Trophoblast cell (in vitro differentiated cells and primary cell): ENCODE measurements around the gene DNAJC24.

Experiments used
- DNase-seq, 2 donors: peaks; one replicate each; pipeline ENCODE4 v3.0.0-alpha.2; 2016
- H2AFZ ChIP-seq: 2 replicates; pipeline ENCODE4 v1.6.1; 2013; ENCODE audit warnings: low read length, moderate library complexity, mild to moderate bottlenecking; ENCODE audit not compliant: insufficient read depth, poor library complexity
- H2AK5ac ChIP-seq: 2 replicates; pipeline ENCODE4 v1.6.1; 2013; ENCODE audit warnings: mild to moderate bottlenecking, low read length
- H2BK120ac ChIP-seq: 2 replicates; pipeline ENCODE4 v1.6.1; 2013; ENCODE audit warnings: low read length, mild to moderate bottlenecking, moderate library complexity; ENCODE audit not compliant: insufficient read depth, poor library complexity
- H2BK12ac ChIP-seq: 2 replicates; pipeline ENCODE4 v1.6.1; 2013; ENCODE audit warnings: mild to moderate bottlenecking, low read length, moderate library complexity
- H2BK5ac ChIP-seq: 2 replicates; pipeline ENCODE4 v1.6.1; 2013; ENCODE audit warnings: low read length, low read depth, moderate library complexity, mild to moderate bottlenecking; ENCODE audit not compliant: poor library complexity
- H3K14ac ChIP-seq: 2 replicates; pipeline ENCODE4 v1.6.1; 2013; ENCODE audit warnings: mild to moderate bottlenecking, low read length
- H3K18ac ChIP-seq: 2 replicates; pipeline ENCODE4 v1.6.1; 2013; ENCODE audit warnings: mild to moderate bottlenecking, low read length
- H3K23ac ChIP-seq: 2 replicates; pipeline ENCODE4 v1.6.1; 2013; ENCODE audit warnings: low read length
- H3K27ac ChIP-seq: 2 replicates; pipeline ENCODE4 v1.5.1; 2013; ENCODE audit warnings: low read depth, mild to moderate bottlenecking, inconsistent platforms, low read length, moderate library complexity
- H3K27me3 ChIP-seq: 2 replicates; pipeline ENCODE4 v1.6.1; 2013; ENCODE audit warnings: inconsistent platforms, mild to moderate bottlenecking, low read length, moderate library complexity; ENCODE audit not compliant: insufficient read depth
- H3K36me3 ChIP-seq, 2 experiments: 1 replicate in 1 of 2; 2 replicates in 1 of 2; pipeline ENCODE4 v1.6.1; 2013; ENCODE audit warnings: low read length in 2 of 2, mild to moderate bottlenecking in 2 of 2, moderate library complexity in 1 of 2; ENCODE audit not compliant: insufficient read depth in 2 of 2, control insufficient read depth in 1 of 2
- H3K4ac ChIP-seq: 2 replicates; pipeline ENCODE4 v1.6.1; 2013; ENCODE audit warnings: low read depth, mild to moderate bottlenecking, low read length, moderate library complexity
- H3K4me1 ChIP-seq, 2 experiments: 1 replicate in 1 of 2; 2 replicates in 1 of 2; pipeline ENCODE4 v1.6.1; 2013; ENCODE audit warnings: low read length in 2 of 2, mild to moderate bottlenecking in 2 of 2, moderate library complexity in 1 of 2; ENCODE audit not compliant: insufficient read depth in 2 of 2, control insufficient read depth in 1 of 2
- H3K4me2 ChIP-seq: 2 replicates; pipeline ENCODE4 v1.6.1; 2013; ENCODE audit warnings: inconsistent platforms, mild to moderate bottlenecking, low read length, moderate library complexity
- H3K4me3 ChIP-seq: 2 replicates; pipeline ENCODE4 v1.5.1; 2013; ENCODE audit warnings: mild to moderate bottlenecking, low read depth, low read length, inconsistent platforms
- H3K79me1 ChIP-seq: one replicate; pipeline ENCODE4 v1.6.1; 2013; ENCODE audit warnings: low read length
- H3K79me2 ChIP-seq: 2 replicates; pipeline ENCODE4 v1.6.1; 2013; ENCODE audit warnings: low read length, mild to moderate bottlenecking; ENCODE audit not compliant: control insufficient read depth, insufficient read depth, poor library complexity
- H3K9ac ChIP-seq: 2 replicates; pipeline ENCODE4 v1.6.1; 2013; ENCODE audit warnings: mild to moderate bottlenecking, low read length
- H3K9me3 ChIP-seq: 2 replicates; pipeline ENCODE4 v1.6.1; 2013; ENCODE audit warnings: low read depth, mild to moderate bottlenecking, control low read depth, inconsistent platforms, low read length; ENCODE audit not compliant: insufficient read depth
- H4K12ac ChIP-seq: 2 replicates; pipeline ENCODE4 v1.6.1; 2013; ENCODE audit warnings: low read depth, mild to moderate bottlenecking, low read length, moderate library complexity
- H4K8ac ChIP-seq: 2 replicates; pipeline ENCODE4 v1.6.1; 2013; ENCODE audit warnings: low read depth, mild to moderate bottlenecking, low read length, moderate library complexity
- H4K91ac ChIP-seq: one replicate; pipeline ENCODE4 v1.6.1; 2013; ENCODE audit warnings: low read depth, mild to moderate bottlenecking, low read length, moderate library complexity
- WGBS: extraction: QIAGEN DNeasy Blood & Tissue Kit; methylation state at CpG from one replicate; pipeline ENCODE4 v1.1.7; 2013; ENCODE audit warnings: missing lambda C conversion rate; ENCODE audit not compliant: insufficient read length, insufficient coverage; ENCODE audit errors: extremely low coverage; 5-methylcytosine and 5-hydroxymethylcytosine counted together

Gene DNAJC24

GRCh38 chr11:31340903-31341572 is 28.6 kb upstream of the DNAJC24 start:
- no peak overlapping the region for H4K91ac ChIP-seq
- H2BK120ac ChIP-seq: no peak overlapping the region
- no peak overlapping the region for H3K4me2 ChIP-seq
- 100% methylated on average over 1 of the region's 5 CpGs for WGBS
- no peaks in the 10 kb centered on the region for H3K27me3 ChIP-seq
- H2BK5ac ChIP-seq: no peak overlapping the region
- H3K36me3 ChIP-seq: no peaks in the 10 kb centered on the region
- no peaks in the 10 kb centered on the region for H3K9me3 ChIP-seq
- no peak overlapping the region for H3K18ac ChIP-seq
- H4K8ac ChIP-seq: no peak overlapping the region
- no peak overlapping the region for H3K14ac ChIP-seq
- no peak overlapping the region for H2AK5ac ChIP-seq
- no peak overlapping the region for H3K9ac ChIP-seq
- no peaks in the 10 kb centered on the region for H3K4me1 ChIP-seq
- H3K4me3 ChIP-seq: no peak overlapping the region
- H3K27ac ChIP-seq: no peak overlapping the region
- no peak overlapping the region for H4K12ac ChIP-seq
- no peak overlapping the region for H3K4ac ChIP-seq
- H3K79me1 ChIP-seq: no peaks in the 10 kb centered on the region
- no peak overlapping the region for H3K23ac ChIP-seq
- no peaks in the 10 kb centered on the region for H3K79me2 ChIP-seq
- peak in 1 of 2 donors; percentile 40 for DNase-seq
- no peak overlapping the region for H2AFZ ChIP-seq
- H2BK12ac ChIP-seq: no peak overlapping the region

GRCh38 chr11:31351168-31351567 is 18.5 kb upstream of the DNAJC24 start:
- Histone ChIP-seq H3K23ac (no peak overlapping the region), H3K9me3 (no peaks in the 10 kb centered on the region), H4K8ac (no peak overlapping the region), H3K36me3 (no peaks in the 10 kb centered on the region), H3K27me3 (no peaks in the 10 kb centered on the region), H3K4ac (no peak overlapping the region), H3K27ac (no peak overlapping the region), H3K9ac (no peak overlapping the region), H3K79me1 (no peaks in the 10 kb centered on the region), H2AFZ (no peak overlapping the region), H2BK12ac (no peak overlapping the region), H2BK5ac (no peak overlapping the region), H3K14ac (no peak overlapping the region), H4K12ac (no peak overlapping the region), H2AK5ac (no peak overlapping the region), H3K79me2 (no peaks in the 10 kb centered on the region), H4K91ac (no peak overlapping the region), H3K18ac (no peak overlapping the region), H3K4me3 (no peak overlapping the region), H3K4me1 (no peaks in the 10 kb centered on the region), H3K4me2 (no peak overlapping the region), H2BK120ac (no peak overlapping the region)
- DNase-seq: no peak

DNA sequence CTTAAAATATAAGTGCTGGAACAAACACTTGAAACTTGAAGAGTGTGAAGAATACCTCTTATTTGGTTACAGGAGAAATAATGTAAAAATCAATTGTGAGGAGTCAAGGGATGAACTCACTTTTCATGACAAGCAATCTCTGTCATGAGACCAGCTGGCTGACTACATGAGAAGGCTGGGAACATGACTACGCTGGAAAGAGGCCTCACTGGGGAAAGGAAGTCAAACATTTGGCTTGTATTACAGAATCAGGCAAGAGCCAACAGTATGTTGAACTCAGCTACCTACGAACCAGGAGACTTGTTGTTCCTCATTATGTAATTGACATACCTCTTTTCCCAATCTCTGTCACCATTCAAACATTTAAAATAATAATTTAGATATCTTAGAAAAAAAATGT is 14.5 kb upstream of the DNAJC24 start:
- H3K14ac ChIP-seq: no peak overlapping the region
- H3K4me2 ChIP-seq: no peak overlapping the region
- no peak overlapping the region for H3K4me3 ChIP-seq
- H3K23ac ChIP-seq: no peak overlapping the region
- H3K9ac ChIP-seq: no peak overlapping the region
- no peak for DNase-seq
- H2AK5ac ChIP-seq: no peak overlapping the region
- H4K8ac ChIP-seq: no peak overlapping the region
- H3K9me3 ChIP-seq: no peaks in the 10 kb centered on the region
- H4K12ac ChIP-seq: no peak overlapping the region
- H4K91ac ChIP-seq: no peak overlapping the region
- no peaks in the 10 kb centered on the region for H3K36me3 ChIP-seq
- no peak overlapping the region for H2BK120ac ChIP-seq
- no peaks in the 10 kb centered on the region for H3K79me1 ChIP-seq
- no CpG with 5 or more reads among the region's 2 CpGs for WGBS
- H2AFZ ChIP-seq: no peak overlapping the region
- no peak overlapping the region for H2BK12ac ChIP-seq
- H2BK5ac ChIP-seq: no peak overlapping the region
- H3K18ac ChIP-seq: no peak overlapping the region
- no peaks in the 10 kb centered on the region for H3K27me3 ChIP-seq
- no peak overlapping the region for H3K27ac ChIP-seq
- H3K79me2 ChIP-seq: no peaks in the 10 kb centered on the region
- no peaks in the 10 kb centered on the region for H3K4me1 ChIP-seq
- H3K4ac ChIP-seq: no peak overlapping the region

DNA sequence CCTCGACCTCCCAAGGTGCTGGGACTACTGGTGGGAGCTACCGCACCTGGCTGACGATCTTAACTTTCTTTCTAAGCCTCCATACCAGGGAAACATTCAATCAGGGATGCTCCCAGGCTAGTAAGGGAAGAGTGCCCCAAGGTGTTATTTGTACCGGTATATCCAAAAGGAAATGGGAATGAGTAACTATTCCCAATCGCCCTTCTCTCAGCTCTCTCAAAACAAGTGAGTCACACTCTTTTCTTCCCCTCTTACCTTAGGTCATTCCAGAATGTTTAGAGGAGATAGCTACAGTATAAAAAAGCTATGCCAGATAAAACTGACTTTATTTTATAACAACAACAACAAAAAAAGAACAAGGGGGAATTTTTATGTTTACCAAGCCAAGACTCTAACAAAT is 13.8 kb upstream of the DNAJC24 start:
- Histone ChIP-seq H3K36me3 (no peaks in the 10 kb centered on the region), H2BK5ac (no peak overlapping the region), H3K4me2 (no peak overlapping the region), H4K91ac (no peak overlapping the region), H2BK120ac (no peak overlapping the region), H3K4me1 (no peaks in the 10 kb centered on the region), H4K12ac (no peak overlapping the region), H4K8ac (no peak overlapping the region), H3K23ac (no peak overlapping the region), H3K4me3 (no peak overlapping the region), H3K27me3 (no peaks in the 10 kb centered on the region), H3K79me1 (no peaks in the 10 kb centered on the region), H3K18ac (no peak overlapping the region), H2AFZ (no peak overlapping the region), H2BK12ac (no peak overlapping the region), H3K9me3 (no peaks in the 10 kb centered on the region), H3K27ac (no peak overlapping the region), H2AK5ac (no peak overlapping the region), H3K4ac (no peak overlapping the region), H3K79me2 (no peaks in the 10 kb centered on the region), H3K14ac (no peak overlapping the region), H3K9ac (no peak overlapping the region)
- WGBS: no CpG with 5 or more reads among the region's 5 CpGs
- no peak for DNase-seq
